GM18511 (cell line): ENCODE data around the gene GINS1.

Experiments
- ATAC-seq: cut with Tn5 transposase; IDR thresholded peaks from one replicate; pipeline ENCODE4 v1.9.1; 2021; ENCODE audit warnings: mild to moderate bottlenecking, moderate library complexity; ENCODE audit not compliant: unreplicated experiment

Gene GINS1

GRCh38 chr20:25453035-25453810 is 45.8 kb downstream of the GINS1 start:
- ATAC-seq: no peak

GRCh38 chr20:25454153-25454900 is 46.9 kb downstream of the GINS1 start:
- ATAC-seq: no peak

- ATAC-seq: no peak
These were observed 50.6 kb downstream of the GINS1 start for GRCh38 chr20:25457886-25458680.

GRCh38 chr20:25459111-25459830 is 51.8 kb downstream of the GINS1 start:
- no peak for ATAC-seq

- ATAC-seq: no peak
These were observed 52.6 kb downstream of the GINS1 start for GRCh38 chr20:25459916-25460535.

GRCh38 chr20:25460566-25461280 is 53.2 kb downstream of the GINS1 start:
- ATAC-seq: no peak

- ATAC-seq: no peak
These were observed 53.8 kb downstream of the GINS1 start for GRCh38 chr20:25461281-25461650.

GRCh38 chr20:25461786-25462545 is 54.5 kb downstream of the GINS1 start:
- peak; percentile 62 for ATAC-seq

GRCh38 chr20:25464501-25465242 is 57.2 kb downstream of the GINS1 start:
- ATAC-seq: no peak

GRCh38 chr20:25465243-25466135 is 58.0 kb downstream of the GINS1 start:
- ATAC-seq: no peak

- no peak for ATAC-seq
These were observed 59.4 kb downstream of the GINS1 start for GRCh38 chr20:25466846-25467245.

- no peak for ATAC-seq
These were observed 60.0 kb downstream of the GINS1 start for GRCh38 chr20:25467441-25467840.

GRCh38 chr20:25468126-25469075 is 60.9 kb downstream of the GINS1 start:
- ATAC-seq: no peak

- ATAC-seq: no peak
These were observed 62.1 kb downstream of the GINS1 start for GRCh38 chr20:25469558-25469957.

GRCh38 chr20:25470045-25470444 is 62.6 kb downstream of the GINS1 start:
- ATAC-seq: peak; percentile 90

GRCh38 chr20:25471020-25471419 is 63.5 kb downstream of the GINS1 start:
- no peak for ATAC-seq
